Aorta (tissue), 5 donors: ENCODE measurements around the gene WEE2. TPM values are rescaled to one million over a fixed set of nuclear protein-coding genes. Genes with fewer than 3 reads are reported as not detected.

Experiments
- ATAC-seq: fragments of 200-7000 bp; cut with Tn5 transposase; one replicate; pipeline ENCODE4 v1.9.1; 2022; ENCODE audit warnings: moderate library complexity; ENCODE audit not compliant: low FRiP score
- DNase-seq, 2 donors: peaks; one replicate each; pipeline ENCODE4 v3.0.0-alpha.2; 2020
- H3K27ac ChIP-seq, 2 donors: one replicate each; pipeline ENCODE4 v1.5.1; 2013; ENCODE audit warnings: low read length in 2 of 2, mild to moderate bottlenecking in 2 of 2, moderate library complexity in 2 of 2, control low read depth in 1 of 2, inconsistent platforms in 1 of 2, low read depth in 1 of 2
- H3K27me3 ChIP-seq, 2 donors: one replicate each; pipeline ENCODE4 v1.6.1; 2013; ENCODE audit warnings: control low read depth in 1 of 2, low read length in 1 of 2, mild to moderate bottlenecking in 1 of 2, moderate library complexity in 1 of 2; ENCODE audit not compliant: insufficient read depth in 2 of 2, control insufficient read depth in 1 of 2
- H3K36me3 ChIP-seq, 2 donors: one replicate each; pipeline ENCODE4 v1.6.1; 2013; ENCODE audit warnings: control low read depth in 1 of 2, low read length in 1 of 2, mild to moderate bottlenecking in 1 of 2; ENCODE audit not compliant: insufficient read depth in 2 of 2, control insufficient read depth in 1 of 2
- H3K4me1 ChIP-seq, 2 donors: one replicate each; pipeline ENCODE4 v1.6.1; 2013; ENCODE audit warnings: low read length in 2 of 2, control low read depth in 1 of 2, mild to moderate bottlenecking in 1 of 2, moderate library complexity in 1 of 2; ENCODE audit not compliant: insufficient read depth in 2 of 2, control insufficient read depth in 1 of 2
- H3K4me3 ChIP-seq, 2 donors: one replicate each; pipeline ENCODE4 v1.5.1; 2013; ENCODE audit warnings: low read length in 2 of 2, control low read depth in 1 of 2, mild to moderate bottlenecking in 1 of 2
- H3K9me3 ChIP-seq: one replicate; pipeline ENCODE4 v1.6.1; 2013; ENCODE audit warnings: mild to moderate bottlenecking, low read length; ENCODE audit not compliant: control insufficient read depth
- WGBS, 2 donors: extraction: QIAGEN DNeasy Blood & Tissue Kit; methylation state at CpG; one replicate each; pipeline ENCODE4 v1.1.7; 2013; 5-methylcytosine and 5-hydroxymethylcytosine counted together
- intact Hi-C, 2 donors: fragments of 100-400 bp; cut with DNase I; formaldehyde crosslinking; loops; one replicate each; pipeline versions ENCODE4 v1.14.2 to v1.15.0; 2022
- polyA plus RNA-seq, 2 donors: library from polyadenylated mRNA; stranded (reverse); fragments of 200-250 nt; gene quantifications; one replicate each; pipeline ENCODE4 v1.2.3, GENCODE V29; 2013
- total RNA-seq, 2 donors: library from RNA; stranded (reverse); fragmentation: NEBNext Ultra II Directional; extraction: Animal tissue kit (Norgen Biotek cat#: 25700); gene quantifications; one replicate each; pipeline ENCODE4 v1.2.1, GENCODE V29; 2021
- donor health status: healthy with polysubstance abuse.
- donor health status: Bipolar disorder and iron deficiency.
- donor health status: DM: no; HTN: no; CAD: no.
- donor health status: DM: no; HTN: no; CAD: no.
- donor health status: DM: yes; HTN: yes; CAD: no.

The WEE2 gene
- total and polyA plus RNA-seq, 4 donors, result 0.12 TPM; not detected in 3

- Histone ChIP-seq H3K27ac (no peak overlapping the region), H3K9me3 (no peaks in the 10 kb centered on the region), H3K4me1 (no peaks in the 10 kb centered on the region), H3K27me3 (no peaks in the 10 kb centered on the region), H3K4me3 (no peak overlapping the region), H3K36me3 (peaks cover 0 to 3% of the 10 kb centered on the region in 2 donors)
- 74 to 80% methylated on average over 2 of the region's 2 CpGs for WGBS, 2 donors
- intact Hi-C loops, result no loop called here
- no peak for ATAC-seq
- no peak for DNase-seq
Observed at GRCh38 chr7:141714571-141714970, 6.4 kb downstream of the WEE2 start.

GRCh38 chr7:141715018-141715417, 6.9 kb downstream of the WEE2 start:
- ATAC-seq (no peak), DNase-seq (no peak)
- H3K9me3 ChIP-seq, result no peaks in the 10 kb centered on the region
- H3K27ac ChIP-seq, result no peak overlapping the region
- no peaks in the 10 kb centered on the region for H3K36me3 ChIP-seq
- no peaks in the 10 kb centered on the region for H3K4me1 ChIP-seq
- no peak overlapping the region for H3K4me3 ChIP-seq
- 68 to 70% methylated on average over 4 of the region's 4 CpGs for WGBS, 2 donors
- no peaks in the 10 kb centered on the region for H3K27me3 ChIP-seq
- intact Hi-C loops, result no loop called here

- no peaks in the 10 kb centered on the region for H3K36me3 ChIP-seq
- no peaks in the 10 kb centered on the region for H3K27me3 ChIP-seq
- no peak overlapping the region for H3K4me3 ChIP-seq
- WGBS, 2 donors, result 53 to 63% methylated on average over 6 of the region's 6 CpGs
- no peaks in the 10 kb centered on the region for H3K9me3 ChIP-seq
- ATAC-seq, result no peak
- intact Hi-C loops, result no loop called here
- DNase-seq, result no peak
- H3K27ac ChIP-seq, result no peak overlapping the region
- no peaks in the 10 kb centered on the region for H3K4me1 ChIP-seq
Observed at GRCh38 chr7:141715794-141716689, 7.9 kb downstream of the WEE2 start.

GRCh38 chr7:141717450-141717849, 9.3 kb downstream of the WEE2 start:
- Histone ChIP-seq H3K4me1 (no peaks in the 10 kb centered on the region), H3K36me3 (no peaks in the 10 kb centered on the region), H3K9me3 (no peaks in the 10 kb centered on the region), H3K4me3 (no peak overlapping the region), H3K27me3 (no peaks in the 10 kb centered on the region), H3K27ac (no peak overlapping the region)
- DNase-seq (no peak), ATAC-seq (no peak)
- 94 to 96% methylated on average over 1 of the region's 1 CpG for whole genome bisulfite sequencing, 2 donors
- intact Hi-C loops, result no loop called here

- no peak for DNase-seq
- no peak for ATAC-seq
- 86 to 93% methylated on average over 2 of the region's 2 CpGs for WGBS, 2 donors
- H3K9me3 ChIP-seq, result no peaks in the 10 kb centered on the region
- no peaks in the 10 kb centered on the region for H3K27me3 ChIP-seq
- peaks cover 0 to 1% of the 10 kb centered on the region in 2 donors for H3K36me3 ChIP-seq
- intact Hi-C loops, result no loop called here
- no peak overlapping the region for H3K27ac ChIP-seq
- H3K4me3 ChIP-seq, result no peak overlapping the region
- no peaks in the 10 kb centered on the region for H3K4me1 ChIP-seq
Observed at GRCh38 chr7:141722529-141722928, 14.4 kb downstream of the WEE2 start.

- no peak for DNase-seq
- Histone ChIP-seq H3K27ac (no peak overlapping the region), H3K9me3 (no peaks in the 10 kb centered on the region), H3K4me3 (no peak overlapping the region), H3K27me3 (no peaks in the 10 kb centered on the region), H3K36me3 (peaks cover 0 to 1% of the 10 kb centered on the region in 2 donors), H3K4me1 (peaks cover 0 to 2% of the 10 kb centered on the region in 2 donors)
- WGBS, 2 donors, result 93 to 95% methylated on average over 1 of the region's 1 CpG
- intact Hi-C loops, result no loop called here
- no peak for ATAC-seq
Observed at GRCh38 chr7:141729020-141729419, 20.9 kb downstream of the WEE2 start.

GRCh38 chr7:141731476-141732149, 23.5 kb downstream of the WEE2 start:
- H3K9me3 ChIP-seq, result no peaks in the 10 kb centered on the region
- no peak for ATAC-seq
- H3K27ac ChIP-seq, result no peak overlapping the region
- H3K4me1 ChIP-seq, result peaks cover 0 to 2% of the 10 kb centered on the region in 2 donors
- intact Hi-C loops, result loop anchor here in 1 of 2 donors (10.0 kb wide), 2 partner anchors 177 to 717 kb away; partner anchors contain the start of genes AGK and MRPS33
- no peak overlapping the region for H3K4me3 ChIP-seq
- no peak for DNase-seq
- no peaks in the 10 kb centered on the region for H3K27me3 ChIP-seq
- WGBS, 2 donors, result 77 to 82% methylated on average over 22 to 24 of the region's 24 CpGs
- no peaks in the 10 kb centered on the region for H3K36me3 ChIP-seq

GRCh38 chr7:141737118-141737835, 29.1 kb downstream of the WEE2 start:
- Histone ChIP-seq H3K36me3 (peaks cover 0 to 4% of the 10 kb centered on the region in 2 donors), H3K9me3 (no peaks in the 10 kb centered on the region), H3K4me3 (peak overlapping the region; percentile 31 to 49), H3K4me1 (peaks cover 0 to 2% of the 10 kb centered on the region in 2 donors), H3K27me3 (no peaks in the 10 kb centered on the region), H3K27ac (peak overlapping the region in 1 of 2 donors; percentile 10)
- no peak for ATAC-seq
- WGBS, 2 donors, result 70 to 71% methylated on average over 11 of the region's 11 CpGs
- intact Hi-C loops, result loop anchor here (5.0 to 10.0 kb wide), 4 partner anchors 35 to 722 kb away; partner anchors contain the start of genes AGK (in 1 of the 2), DENND11 (in 1 of the 2) and MRPS33 (in 1 of the 2)
- no peak for DNase-seq
